ENCODE data around the gene PAEP.

The PAEP gene

GRCh38 chr9:135577256-135577655 is 15.7 kb downstream of the PAEP start:
- no peak overlapping the region for H3K4me3 ChIP-seq (ENCODE audit: low read depth, low read length)
- TF ChIP-seq CTCF (IDR thresholded peaks at IDR 0.05; ENCODE audit: borderline replicate concordance, insufficient read depth, low read depth, low read length), result no peak

GRCh38 chr9:135579356-135579755 is 17.8 kb downstream of the PAEP start:
- no peak for TF ChIP-seq CTCF (IDR thresholded peaks at IDR 0.05; ENCODE audit: borderline replicate concordance, insufficient read depth, low read depth, low read length)
- no peak overlapping the region for H3K4me3 ChIP-seq (ENCODE audit: low read depth, low read length)

- no peak overlapping the region for H3K4me3 ChIP-seq (ENCODE audit: low read depth, low read length)
- no peak for TF ChIP-seq CTCF (IDR thresholded peaks at IDR 0.05; ENCODE audit: borderline replicate concordance, insufficient read depth, low read depth, low read length)
These were observed 18.5 kb downstream of the PAEP start for GRCh38 chr9:135579889-135580660.

- TF ChIP-seq CTCF (IDR thresholded peaks at IDR 0.05; ENCODE audit: borderline replicate concordance, insufficient read depth, low read depth, low read length), result no peak
These were observed 19.3 kb downstream of the PAEP start for GRCh38 chr9:135580664-135581380.

GRCh38 chr9:135581636-135582426 is 20.3 kb downstream of the PAEP start:
- TF ChIP-seq CTCF (IDR thresholded peaks at IDR 0.05; ENCODE audit: borderline replicate concordance, insufficient read depth, low read depth, low read length), result no peak
- no peak overlapping the region for H3K4me3 ChIP-seq (ENCODE audit: low read depth, low read length)

More at GRCh38 chr9:135580664-135581380, 19.3 kb downstream of the PAEP start:
- no peak overlapping the region for H3K4me3 ChIP-seq (ENCODE audit: low read depth, low read length)

GRCh38 chr9:135582541-135582940 is 21.0 kb downstream of the PAEP start:
- H3K4me3 ChIP-seq (ENCODE audit: low read depth, low read length), result no peak overlapping the region
- no peak for TF ChIP-seq CTCF (IDR thresholded peaks at IDR 0.05; ENCODE audit: borderline replicate concordance, insufficient read depth, low read depth, low read length)

Data from GM12875 (cell line).